Ishikawa (cell line): ENCODE results near the gene BTF3L4.

Experiments
- CREB1 ChIP-seq: IDR thresholded peaks from 2 replicates; pipeline ENCODE4 v1.6.1; 2012; ENCODE audit warnings: low read depth
- MAX ChIP-seq: IDR thresholded peaks from 2 replicates; pipeline ENCODE4 v1.6.1; 2012
- RAD21 ChIP-seq: IDR thresholded peaks from 2 replicates; pipeline ENCODE4 v1.6.1; 2012; ENCODE audit warnings: low read depth

- TF ChIP-seq MAX: no peak
- TF ChIP-seq RAD21: no peak
- TF ChIP-seq CREB1: no peak
Observed at GRCh38 chr1:52057255-52057654, 1.2 kb downstream of the BTF3L4 start.
